ENCODE results near the gene WDR91. TPM values are rescaled to one million over a fixed set of nuclear protein-coding genes. Genes with fewer than 3 reads are reported as not detected.
A peak's percentile ranks its signal among the peaks of the same experiment; 100 is the strongest.
"Not testable (repeated sequence)": the region's sequence is repeated elsewhere in the genome, so short reads cannot be mapped to it uniquely, and the experiment has no call there.

Gene WDR91
- total and polyA plus RNA-seq, 2 donors (not counting 1 experiment from before 2014, with no cell fraction given) = 6.0 to 27.4 TPM

DNA sequence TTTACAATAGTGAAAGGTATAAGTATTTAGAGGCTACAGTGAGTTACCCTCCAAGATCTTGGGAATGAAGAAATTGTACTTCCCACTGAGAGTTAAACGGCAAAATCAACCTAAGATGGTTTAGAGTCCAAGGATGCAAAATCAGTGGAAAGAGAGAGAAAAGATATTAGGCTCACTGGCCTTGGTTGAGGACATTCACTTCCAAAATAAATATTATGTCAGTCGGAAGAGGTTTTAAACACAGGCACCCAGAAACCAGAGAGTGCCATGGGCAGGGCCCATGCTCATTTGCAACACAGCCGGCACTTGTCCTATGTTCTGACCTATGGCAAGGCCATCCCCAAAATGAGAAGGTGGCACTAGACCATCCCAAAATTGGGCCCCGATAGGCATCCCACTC lies 3.9 kb upstream of the WDR91 start:
- Histone ChIP-seq H3K4me1 (ENCODE audit: control insufficient read depth, extremely low read depth, insufficient read depth, low read length) (no peaks in the 10 kb centered on the region), H3K9me3 (ENCODE audit: control insufficient read depth, insufficient read depth, low read depth, low read length) (no peaks in the 10 kb centered on the region), H3K36me3 (ENCODE audit: control insufficient read depth, insufficient read depth, low read length) (no peaks in the 10 kb centered on the region), H2AFZ (ENCODE audit: low read length) (no peak overlapping the region), H3K9ac (ENCODE audit: insufficient read depth, low read length) (no peak overlapping the region), H3K4me2 (ENCODE audit: extremely low read depth, insufficient read depth, low read length) (no peak overlapping the region), H4K20me1 (ENCODE audit: control insufficient read depth, extremely low read depth, insufficient read depth, low read length) (no peaks in the 10 kb centered on the region), H3K79me2 (ENCODE audit: control insufficient read depth, insufficient read depth, low read length) (no peaks in the 10 kb centered on the region), H3K4me3 (replicated peaks in 1 of 4; ENCODE audit: control extremely low read depth in 1 of 4, insufficient read depth in 1 of 4, low read depth in 3 of 4, low read length in 4 of 4) (no peak overlapping the region), H3K27me3 (ENCODE audit: control insufficient read depth, insufficient read depth, low read length) (no peaks in the 10 kb centered on the region), H3K27ac (ENCODE audit: insufficient read depth, low read length) (no peak overlapping the region)
- no peak for TF ChIP-seq EZH2 (IDR thresholded peaks at IDR 0.05; ENCODE audit: low read length, missing control alignments)
- no peak for TF ChIP-seq CTCF (conservative IDR thresholded peaks at IDR 0.05 in 1 of 2, IDR thresholded peaks at IDR 0.05 in 1 of 2; ENCODE audit: low read depth in 1 of 2, low read length in 2 of 2)
- DNase-seq (ENCODE audit: low read depth in 2 of 2) = no peak

DNA sequence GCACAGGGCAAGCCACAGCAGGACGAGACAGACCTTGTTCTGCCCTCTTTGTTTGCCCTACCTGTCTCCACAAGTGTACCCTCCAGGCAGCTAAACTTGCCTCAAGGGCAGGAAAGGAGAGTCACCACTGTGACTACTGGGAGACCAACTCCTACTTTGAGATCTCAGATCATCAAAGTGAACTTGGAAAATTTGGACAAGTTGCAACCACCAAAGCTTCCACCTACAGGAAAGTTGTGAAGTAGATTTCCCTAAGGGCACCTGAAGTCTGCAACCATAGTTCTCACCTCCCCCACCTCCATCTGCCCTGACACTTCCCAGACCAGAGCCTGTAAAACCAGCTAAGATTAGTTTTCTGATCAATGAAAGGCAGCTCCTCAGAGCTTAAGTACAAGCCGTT lies 2.5 kb upstream of the WDR91 start:
- no peak overlapping the region for H3K4me3 ChIP-seq (replicated peaks in 1 of 4; ENCODE audit: control extremely low read depth in 1 of 4, insufficient read depth in 1 of 4, low read depth in 3 of 4, low read length in 4 of 4)
- H3K9ac ChIP-seq (ENCODE audit: insufficient read depth, low read length) = no peak overlapping the region
- no peak overlapping the region for H3K4me2 ChIP-seq (ENCODE audit: extremely low read depth, insufficient read depth, low read length)
- no peak overlapping the region for H2AFZ ChIP-seq (ENCODE audit: low read length)
- H4K20me1 ChIP-seq (ENCODE audit: control insufficient read depth, extremely low read depth, insufficient read depth, low read length) = no peaks in the 10 kb centered on the region
- no peak for DNase-seq (ENCODE audit: low read depth in 2 of 2)
- no peaks in the 10 kb centered on the region for H3K9me3 ChIP-seq (ENCODE audit: control insufficient read depth, insufficient read depth, low read depth, low read length)
- H3K79me2 ChIP-seq (ENCODE audit: control insufficient read depth, insufficient read depth, low read length) = no peaks in the 10 kb centered on the region
- no peak overlapping the region for H3K27ac ChIP-seq (ENCODE audit: insufficient read depth, low read length)
- TF ChIP-seq EZH2 (IDR thresholded peaks at IDR 0.05; ENCODE audit: low read length, missing control alignments) (no peak), CTCF (conservative IDR thresholded peaks at IDR 0.05 in 1 of 2, IDR thresholded peaks at IDR 0.05 in 1 of 2; ENCODE audit: low read depth in 1 of 2, low read length in 2 of 2) (no peak)
- H3K27me3 ChIP-seq (ENCODE audit: control insufficient read depth, insufficient read depth, low read length) = no peaks in the 10 kb centered on the region
- no peaks in the 10 kb centered on the region for H3K36me3 ChIP-seq (ENCODE audit: control insufficient read depth, insufficient read depth, low read length)
- H3K4me1 ChIP-seq (ENCODE audit: control insufficient read depth, extremely low read depth, insufficient read depth, low read length) = no peaks in the 10 kb centered on the region

DNA sequence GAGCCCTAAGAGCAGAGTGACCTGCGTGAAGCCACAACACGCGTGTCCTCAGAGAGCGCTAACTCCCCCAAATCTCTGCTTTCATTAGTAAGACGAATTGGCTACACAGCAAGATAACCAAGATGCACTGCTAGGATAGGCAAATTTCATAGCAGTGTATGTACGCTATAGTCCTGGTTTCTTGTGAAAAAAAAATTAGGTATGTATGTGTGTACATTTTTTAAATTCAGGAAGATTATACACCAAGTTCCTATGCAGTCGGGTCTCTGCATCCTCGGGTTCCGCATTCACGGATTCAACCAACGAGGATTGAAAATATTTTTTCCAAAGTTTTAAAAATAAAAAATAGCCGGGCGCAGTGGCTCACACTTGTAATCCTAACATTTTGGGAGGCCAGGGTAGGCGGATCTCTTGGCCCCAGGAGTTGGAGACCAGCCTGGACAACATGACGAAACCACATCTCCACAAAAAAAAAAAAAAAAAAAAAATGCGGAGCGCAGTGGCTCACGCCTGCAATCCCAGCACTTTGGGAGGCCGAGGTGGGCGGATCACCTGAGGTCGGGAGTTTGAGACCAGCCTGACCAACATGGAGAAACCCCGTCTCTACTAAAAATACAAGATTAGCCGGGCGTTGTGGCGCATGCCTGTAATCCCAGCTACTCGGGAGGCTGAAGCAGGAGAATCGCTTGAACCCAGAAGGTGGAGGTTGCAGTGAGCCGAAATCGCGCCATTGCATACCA lies 790 bp upstream of the WDR91 start:
- peak overlapping the region; percentile 68 for H3K9ac ChIP-seq (ENCODE audit: insufficient read depth, low read length)
- H3K4me3 ChIP-seq (replicated peaks in 1 of 4; ENCODE audit: control extremely low read depth in 1 of 4, insufficient read depth in 1 of 4, low read depth in 3 of 4, low read length in 4 of 4) = peak overlapping the region; percentile 76 to 89 (median 84)
- H3K27ac ChIP-seq (ENCODE audit: insufficient read depth, low read length) = peak overlapping the region; percentile 92
- H3K4me1 ChIP-seq (ENCODE audit: control insufficient read depth, extremely low read depth, insufficient read depth, low read length); H3K9me3 ChIP-seq (ENCODE audit: control insufficient read depth, insufficient read depth, low read depth, low read length); H3K27me3 ChIP-seq (ENCODE audit: control insufficient read depth, insufficient read depth, low read length); H3K79me2 ChIP-seq (ENCODE audit: control insufficient read depth, insufficient read depth, low read length); H4K20me1 ChIP-seq (ENCODE audit: control insufficient read depth, extremely low read depth, insufficient read depth, low read length); H3K36me3 ChIP-seq (ENCODE audit: control insufficient read depth, insufficient read depth, low read length): not testable (repeated sequence)
- DNase-seq (ENCODE audit: low read depth in 2 of 2) = peak in 1 of 2 donors; percentile 78
- peak overlapping the region; percentile 100 for H3K4me2 ChIP-seq (ENCODE audit: extremely low read depth, insufficient read depth, low read length)
- peak overlapping the region; percentile 98 for H2AFZ ChIP-seq (ENCODE audit: low read length)
